ENCODE results near the gene AHI1. TPM values are rescaled to one million over a fixed set of nuclear protein-coding genes. Genes with fewer than 3 reads are reported as not detected.
"Not testable (repeated sequence)": the region's sequence is repeated elsewhere in the genome, so short reads cannot be mapped to it uniquely, and the experiment has no call there.

Gene AHI1
- total RNA-seq, 1 experiment from 2014 or later = 4.7 TPM

DNA sequence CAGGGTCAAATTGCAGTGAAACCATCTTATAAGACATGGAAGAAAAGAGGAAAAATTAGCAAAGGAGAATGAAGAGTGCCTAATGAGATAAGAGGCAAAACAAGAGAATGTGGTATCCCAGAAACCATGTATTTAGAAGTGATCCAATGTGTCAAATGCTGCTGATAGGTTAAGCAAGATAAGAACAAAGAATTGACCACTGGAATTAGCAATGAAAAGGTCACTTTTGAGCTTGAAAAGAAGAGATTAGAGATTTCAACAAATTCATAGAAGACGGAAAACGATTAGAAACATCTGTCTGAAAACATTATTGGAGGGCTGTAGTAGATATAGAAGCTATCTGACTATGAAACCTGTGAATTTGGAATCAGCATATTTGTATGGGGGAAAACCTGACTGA, 112.2 kb downstream of the AHI1 start:
- Histone ChIP-seq H3K9me3 (no peaks in the 10 kb centered on the region), H3K36me3 (peaks cover 2% of the 10 kb centered on the region; the same call in 1 of the 2 replicates), H3K27me3 (no peaks in the 10 kb centered on the region), H3K4me3 (no peak overlapping the region)
- DNase-seq = no peak

DNA sequence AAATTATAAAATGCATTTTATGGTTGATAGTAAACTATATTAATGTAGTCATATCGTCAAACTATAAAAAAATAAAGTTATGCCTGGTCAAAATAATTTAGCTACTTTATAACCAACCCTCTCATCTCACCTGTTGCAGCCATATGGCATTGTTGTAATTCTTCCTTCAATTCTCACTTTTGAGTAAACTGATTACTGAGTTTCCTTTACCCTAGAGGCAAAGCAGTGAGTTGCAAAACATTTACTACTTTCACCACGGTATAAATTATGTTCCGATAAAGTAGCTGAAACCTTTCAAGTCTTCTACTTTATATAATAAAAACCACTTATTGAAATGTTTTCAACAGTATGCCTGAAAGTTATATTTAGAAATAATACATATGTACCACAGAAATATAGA, 113.8 kb downstream of the AHI1 start:
- Histone ChIP-seq H3K4me3 (no peak overlapping the region), H3K36me3 (0 out of 2 replicates have a peak, but pooled peaks cover 2% of the 10 kb centered on the region), H3K27me3 (no peaks in the 10 kb centered on the region), H3K9me3 (no peaks in the 10 kb centered on the region)
- no peak for DNase-seq

DNA sequence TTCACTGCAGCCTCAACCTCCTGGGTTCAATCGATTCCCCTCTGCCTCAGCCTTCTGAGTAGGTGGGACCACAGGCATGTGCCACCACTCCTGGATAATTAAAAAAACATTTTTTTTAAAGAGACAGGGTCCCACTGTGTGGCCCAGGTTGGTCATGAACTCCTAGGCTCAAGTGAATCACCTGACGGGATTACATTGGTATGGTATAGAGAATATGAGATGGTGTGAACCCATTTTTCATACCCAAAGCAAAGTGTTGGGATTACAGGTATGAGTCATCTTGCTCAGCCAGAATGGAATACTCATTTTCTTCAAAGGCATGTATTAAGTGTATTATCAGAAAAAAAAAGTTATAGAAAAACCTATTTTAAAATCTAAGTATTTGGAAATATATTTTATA, 114.2 kb downstream of the AHI1 start:
- Histone ChIP-seq H3K4me3 (no peak overlapping the region), H3K9me3 (no peaks in the 10 kb centered on the region), H3K36me3 (0 out of 2 replicates have a peak, but pooled peaks cover 2% of the 10 kb centered on the region), H3K27me3 (no peaks in the 10 kb centered on the region)
- no peak for DNase-seq

DNA sequence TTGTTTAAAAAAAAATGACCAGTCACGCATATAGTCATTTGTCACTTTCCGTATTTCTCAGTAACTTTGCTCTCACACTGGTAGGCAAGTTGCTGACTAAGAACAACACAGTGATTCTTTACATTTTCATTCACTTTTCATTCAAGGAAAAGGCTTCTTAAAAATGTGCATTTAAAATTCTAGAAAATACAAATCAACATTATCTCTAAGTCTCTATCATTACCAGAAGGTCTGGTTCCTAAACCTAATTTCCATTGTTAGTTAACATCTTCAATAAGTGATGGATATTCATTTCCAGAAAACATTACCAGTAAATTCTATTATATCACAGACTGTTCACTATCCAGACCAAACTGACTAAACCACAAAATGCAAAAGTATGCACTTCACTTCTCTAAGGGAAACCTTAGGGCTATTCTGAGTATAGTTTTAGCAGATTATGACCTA, 115.3 kb downstream of the AHI1 start:
- Histone ChIP-seq H3K9me3 (no peaks in the 10 kb centered on the region), H3K4me3 (no peak overlapping the region), H3K36me3 (0 out of 2 replicates have a peak, but pooled peaks cover 2% of the 10 kb centered on the region), H3K27me3 (no peaks in the 10 kb centered on the region)
- DNase-seq = no peak

DNA sequence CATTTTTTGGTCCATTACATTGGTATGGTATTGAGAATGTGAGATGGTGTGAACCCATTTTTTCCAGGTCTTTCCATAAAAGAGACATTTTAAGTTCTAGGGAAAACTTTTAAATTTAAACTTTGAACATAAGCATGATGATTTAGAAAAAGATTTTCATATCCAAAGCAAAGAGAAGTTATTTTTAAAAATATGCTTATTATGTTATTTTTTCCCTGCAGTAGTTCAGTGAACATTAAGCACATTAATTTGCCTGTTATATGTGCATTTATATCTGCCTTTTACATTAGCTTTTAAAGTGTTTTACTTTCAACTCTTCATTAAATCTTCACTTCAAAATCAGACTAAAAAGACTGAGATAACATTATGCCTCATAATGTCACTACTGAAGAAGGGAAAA, 116.7 kb downstream of the AHI1 start:
- Histone ChIP-seq H3K9me3 (no peaks in the 10 kb centered on the region), H3K27me3 (no peaks in the 10 kb centered on the region), H3K36me3 (no peaks in the 10 kb centered on the region), H3K4me3 (no peak overlapping the region)
- DNase-seq = no peak

DNA sequence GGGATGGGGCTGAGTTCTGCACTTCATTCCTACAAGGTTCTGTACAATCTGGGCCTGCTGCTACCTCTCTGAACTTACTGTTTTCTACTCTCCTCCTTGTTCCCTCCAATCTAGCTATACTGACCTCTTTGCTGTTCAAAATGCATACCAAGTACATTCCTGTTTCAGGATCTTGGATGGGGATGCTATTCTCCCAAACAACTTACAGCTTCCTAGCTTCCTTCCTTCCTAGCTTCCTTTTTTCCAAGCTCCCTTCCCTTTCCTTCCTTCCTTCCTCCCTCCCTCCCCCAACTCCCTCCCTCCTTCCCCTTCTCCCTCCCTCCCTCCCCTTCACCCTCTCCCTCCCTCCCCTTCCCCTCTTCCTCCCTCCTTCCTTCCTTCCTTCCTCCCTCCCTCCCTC, 117.9 kb downstream of the AHI1 start:
- Histone ChIP-seq H3K9me3 (no peaks in the 10 kb centered on the region), H3K36me3 (no peaks in the 10 kb centered on the region), H3K27me3 (no peaks in the 10 kb centered on the region), H3K4me3 (no peak overlapping the region)
- no peak for DNase-seq

DNA sequence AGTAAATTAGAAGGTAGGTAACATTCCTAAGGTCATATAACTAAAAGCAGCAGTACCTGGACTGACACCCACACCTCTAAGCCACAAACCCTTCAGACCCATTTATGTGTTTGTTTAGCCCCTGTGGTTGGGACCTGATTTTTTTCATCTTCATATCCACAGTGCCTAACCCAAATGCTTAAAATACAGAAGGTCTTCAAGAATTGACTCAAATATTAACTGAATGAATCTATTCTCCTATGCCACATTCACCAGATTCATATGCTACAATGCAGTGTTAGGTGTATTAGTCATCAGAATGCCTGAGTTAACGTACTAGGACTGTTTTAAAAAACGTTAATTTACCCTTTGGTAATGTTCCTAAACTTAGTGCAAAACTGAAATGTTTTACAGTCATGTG, 124.8 kb downstream of the AHI1 start:
- H3K9me3 ChIP-seq = no peaks in the 10 kb centered on the region
- peaks cover 6% of the 10 kb centered on the region for H3K36me3 ChIP-seq
- H3K27me3 ChIP-seq = no peaks in the 10 kb centered on the region
- no peak for DNase-seq
- H3K4me3 ChIP-seq = no peak overlapping the region

DNA sequence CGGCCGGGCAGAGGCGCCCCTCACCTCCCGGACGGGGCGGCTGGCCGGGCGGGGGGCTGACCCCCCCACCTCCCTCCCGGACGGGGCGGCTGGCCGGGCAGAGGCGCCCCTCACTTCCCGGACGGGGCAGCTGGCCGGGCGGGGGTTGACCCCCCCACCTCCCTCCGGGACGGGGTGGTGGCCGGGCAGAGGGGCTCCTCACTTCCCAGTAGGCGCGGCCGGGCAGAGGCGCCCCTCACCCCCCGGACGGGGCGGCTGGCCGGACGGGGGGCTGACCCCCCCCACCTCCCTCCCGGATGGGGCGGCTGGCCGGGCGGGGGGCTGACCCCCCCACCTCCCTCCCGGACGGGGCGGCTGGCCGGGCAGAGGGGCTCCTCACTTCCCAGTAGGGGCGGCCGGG, 133.9 kb downstream of the AHI1 start:
- not testable (repeated sequence) for DNase-seq, H3K4me3 ChIP-seq, H3K27me3 ChIP-seq, H3K36me3 ChIP-seq
- H3K9me3 ChIP-seq = peaks cover 12% of the 10 kb centered on the region

DNA sequence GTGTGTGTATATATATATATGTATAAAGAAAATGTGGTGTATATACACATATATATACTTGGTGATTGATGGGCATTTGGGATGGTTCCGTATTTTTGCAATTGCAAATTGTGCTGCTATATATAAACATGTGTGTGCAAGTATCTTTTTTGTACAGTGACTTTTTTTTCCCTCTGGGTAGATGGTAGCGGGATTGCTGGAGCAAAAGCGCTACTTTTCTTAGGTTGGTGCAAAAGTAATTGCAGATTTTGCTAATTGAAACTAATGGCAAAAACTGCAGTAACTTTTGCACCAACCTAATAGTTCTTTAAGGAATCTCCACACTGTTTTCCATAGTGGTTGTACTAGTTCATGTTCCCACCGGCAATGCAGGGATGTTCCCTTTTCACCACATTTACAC, 135.4 kb downstream of the AHI1 start:
- H3K27me3 ChIP-seq = no peaks in the 10 kb centered on the region
- peaks cover 8% of the 10 kb centered on the region for H3K9me3 ChIP-seq
- H3K4me3 ChIP-seq = no peak overlapping the region
- H3K36me3 ChIP-seq = peaks cover 3% of the 10 kb centered on the region; the same call in 1 of the 2 replicates
- no peak for DNase-seq

DNA sequence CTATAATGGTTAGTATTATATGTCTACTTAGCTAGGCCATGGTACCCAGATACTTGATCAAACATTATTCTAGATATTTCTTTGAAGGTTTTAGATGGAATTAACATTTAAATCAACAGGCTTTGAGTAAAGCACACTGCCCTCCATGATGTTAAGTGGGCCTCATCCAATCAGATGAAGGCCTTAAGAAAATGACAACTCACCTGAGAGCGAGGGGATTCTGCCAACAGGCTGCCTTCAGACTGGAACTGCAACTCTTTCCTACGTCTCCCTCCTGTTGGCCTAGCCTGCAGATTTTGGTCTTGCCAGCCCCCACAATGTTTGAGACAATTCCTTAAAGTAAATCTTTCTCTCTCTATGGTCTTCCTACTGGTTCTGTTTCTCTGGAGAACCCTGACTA, 137.3 kb downstream of the AHI1 start:
- Histone ChIP-seq H3K36me3 (peaks cover 3% of the 10 kb centered on the region; the same call in 1 of the 2 replicates), H3K4me3 (no peak overlapping the region), H3K27me3 (no peaks in the 10 kb centered on the region), H3K9me3 (peaks cover 3% of the 10 kb centered on the region; the same call in 1 of the 2 replicates)
- no peak for DNase-seq

DNA sequence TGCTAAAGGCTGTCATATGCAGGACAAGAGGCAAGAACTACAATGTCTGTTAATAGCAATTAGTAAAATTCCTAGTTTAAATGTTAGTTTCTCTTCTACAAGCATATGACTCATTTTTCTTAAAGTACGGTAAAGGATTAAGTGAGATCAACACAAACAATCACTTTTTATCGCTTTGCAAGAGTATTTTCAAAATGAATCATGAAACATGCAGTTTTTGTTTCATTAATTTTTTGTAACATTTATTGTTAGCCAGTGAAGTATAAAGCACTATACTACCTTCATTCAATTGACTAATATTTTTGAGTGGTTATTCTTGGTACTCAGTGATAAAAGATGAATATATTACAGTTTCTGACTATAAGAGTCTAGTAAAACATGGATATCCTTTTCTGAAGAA, 138.6 kb downstream of the AHI1 start:
- Histone ChIP-seq H3K4me3 (no peak overlapping the region), H3K36me3 (peaks cover 3% of the 10 kb centered on the region; the same call in 1 of the 2 replicates), H3K27me3 (no peaks in the 10 kb centered on the region), H3K9me3 (peaks cover 3% of the 10 kb centered on the region; the same call in 1 of the 2 replicates)
- no peak for DNase-seq

DNA sequence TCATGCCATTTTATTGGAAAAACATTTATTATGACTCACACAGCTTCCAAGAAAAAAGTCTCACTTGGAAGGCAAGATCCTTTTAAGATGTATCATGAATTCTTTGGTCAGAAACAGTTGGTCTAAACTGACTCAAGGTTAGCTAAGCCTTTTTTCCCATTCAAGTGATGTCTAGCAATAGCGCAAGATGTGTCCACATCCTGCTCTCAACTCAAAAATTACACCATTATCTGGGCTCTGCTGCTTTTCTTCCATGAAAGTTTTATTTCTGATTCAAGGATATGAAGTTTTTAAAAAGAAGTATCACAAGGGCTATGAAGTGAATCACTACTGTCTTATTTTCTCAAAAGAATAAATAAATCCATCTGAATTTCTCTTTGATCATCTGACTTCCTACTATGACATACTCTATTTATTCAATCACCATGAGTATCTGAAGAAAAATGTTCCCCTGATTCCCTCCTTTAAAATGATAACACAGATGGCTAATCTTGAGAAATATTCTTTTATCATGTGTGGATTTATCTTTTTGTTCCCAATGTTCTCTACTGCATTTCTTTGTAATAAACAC, 139.2 kb downstream of the AHI1 start:
- Histone ChIP-seq H3K4me3 (no peak overlapping the region), H3K27me3 (no peaks in the 10 kb centered on the region), H3K9me3 (peaks cover 3% of the 10 kb centered on the region; the same call in 1 of the 2 replicates), H3K36me3 (peaks cover 3% of the 10 kb centered on the region; the same call in 1 of the 2 replicates)
- no peak for DNase-seq

DNA sequence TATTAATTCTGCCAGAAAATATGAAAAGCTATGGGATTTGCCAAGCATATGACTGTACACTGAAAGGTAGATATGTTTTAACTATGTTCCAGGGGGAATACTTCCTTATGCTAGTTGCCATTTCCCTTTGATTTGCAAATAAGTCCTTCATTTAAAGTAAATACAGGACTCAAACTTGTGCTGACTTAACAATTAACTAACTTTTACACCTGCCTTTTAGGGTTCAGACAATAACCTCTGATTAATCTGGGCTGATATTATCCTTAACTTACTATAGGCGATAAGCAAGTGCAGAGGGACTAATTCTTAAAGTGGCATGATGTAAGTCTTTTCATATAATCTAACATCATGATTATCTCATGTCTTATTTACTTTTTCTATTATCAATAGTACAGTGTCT, 143.1 kb downstream of the AHI1 start:
- Histone ChIP-seq H3K27me3 (no peaks in the 10 kb centered on the region), H3K9me3 (no peaks in the 10 kb centered on the region), H3K4me3 (no peak overlapping the region), H3K36me3 (peaks cover 10% of the 10 kb centered on the region)
- no peak for DNase-seq

DNA sequence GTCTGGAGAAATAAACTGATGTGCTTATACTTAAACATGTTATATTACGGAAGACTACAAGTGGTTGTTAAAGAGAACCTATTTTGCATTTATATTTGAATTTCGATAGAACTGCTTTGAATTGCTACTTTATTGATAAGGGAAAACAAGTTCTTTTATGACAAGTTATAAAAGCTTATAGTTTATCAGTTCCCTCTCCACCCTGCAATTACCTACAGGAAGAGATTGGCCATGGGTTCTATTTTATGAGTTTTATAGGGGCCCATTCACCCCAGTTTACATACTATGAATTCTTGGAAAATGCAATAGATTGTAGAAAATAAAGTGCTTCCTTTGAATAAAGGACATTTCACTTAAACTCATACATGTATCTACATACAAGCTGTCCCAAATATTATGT, 144.4 kb downstream of the AHI1 start:
- no peaks in the 10 kb centered on the region for H3K9me3 ChIP-seq
- DNase-seq = no peak
- no peak overlapping the region for H3K4me3 ChIP-seq
- H3K36me3 ChIP-seq = peaks cover 11% of the 10 kb centered on the region
- no peaks in the 10 kb centered on the region for H3K27me3 ChIP-seq

DNA sequence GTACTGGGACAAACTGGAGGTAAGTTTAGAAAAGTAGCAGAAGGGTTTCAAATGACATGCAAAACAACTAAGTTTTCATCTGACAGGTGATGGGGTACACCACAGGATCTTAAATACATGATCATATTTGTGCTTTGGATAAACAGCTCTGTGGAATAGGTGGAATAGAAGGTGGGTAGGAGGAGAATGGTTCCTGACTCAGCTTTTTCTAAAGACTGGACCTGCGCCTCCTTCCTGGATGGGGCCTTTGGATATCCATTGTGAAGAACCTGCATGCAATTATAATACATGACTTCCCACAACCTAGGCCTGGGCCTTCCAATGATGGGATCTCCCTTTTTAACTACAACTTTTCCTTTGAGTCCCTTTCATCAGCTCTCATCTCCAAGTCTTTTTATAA, 145.9 kb downstream of the AHI1 start:
- no peaks in the 10 kb centered on the region for H3K27me3 ChIP-seq
- no peaks in the 10 kb centered on the region for H3K9me3 ChIP-seq
- H3K36me3 ChIP-seq = peaks cover 7% of the 10 kb centered on the region
- DNase-seq = no peak
- no peak overlapping the region for H3K4me3 ChIP-seq

DNA sequence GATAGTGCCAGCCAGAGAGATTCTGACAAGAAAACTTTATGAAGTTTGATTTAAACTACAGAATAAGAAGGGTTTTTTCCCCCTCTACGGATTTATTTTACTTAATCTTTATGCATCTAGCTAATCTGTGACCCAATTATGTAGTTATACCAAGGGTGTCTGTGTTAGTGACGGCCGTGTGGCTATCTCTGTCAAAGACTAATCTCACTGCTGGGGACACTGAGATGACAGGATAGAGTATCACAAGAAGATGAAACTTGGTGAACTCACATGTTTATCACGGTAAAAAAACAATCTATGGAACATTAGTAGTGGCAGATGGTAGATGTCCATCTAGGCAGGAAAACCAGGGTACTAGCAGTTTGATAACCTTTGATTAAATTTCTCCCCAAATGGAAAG, 149.7 kb downstream of the AHI1 start:
- no peak for DNase-seq

DNA sequence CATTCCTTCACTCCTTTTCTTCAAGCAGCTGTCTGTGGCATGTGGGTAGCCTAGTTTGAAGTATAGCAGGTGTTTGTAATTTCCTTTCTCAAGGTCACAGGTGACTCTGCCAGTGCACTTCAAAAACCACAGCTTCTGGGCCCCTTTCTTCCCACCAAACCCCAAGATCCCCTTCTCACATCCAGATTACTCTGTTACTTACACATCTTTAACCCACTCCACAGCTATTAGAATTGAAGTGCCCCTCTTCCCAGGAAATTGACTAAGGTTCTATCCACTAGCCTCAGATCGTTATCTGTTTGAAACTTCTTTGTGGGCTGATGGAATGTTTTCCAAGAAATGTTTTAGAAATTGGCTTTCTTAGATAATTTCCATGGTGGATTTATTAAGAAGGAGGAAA, 150.8 kb downstream of the AHI1 start:
- H3K9me3 ChIP-seq = no peaks in the 10 kb centered on the region
- H3K27me3 ChIP-seq = no peaks in the 10 kb centered on the region
- no peak overlapping the region for H3K4me3 ChIP-seq
- no peak for DNase-seq
- H3K36me3 ChIP-seq = peaks cover 7% of the 10 kb centered on the region

More for the DNA sequence above, 149.7 kb downstream of the AHI1 start:
- no peaks in the 10 kb centered on the region for H3K9me3 ChIP-seq
- H3K36me3 ChIP-seq = peaks cover 7% of the 10 kb centered on the region
- no peak overlapping the region for H3K4me3 ChIP-seq
- H3K27me3 ChIP-seq = no peaks in the 10 kb centered on the region

DNA sequence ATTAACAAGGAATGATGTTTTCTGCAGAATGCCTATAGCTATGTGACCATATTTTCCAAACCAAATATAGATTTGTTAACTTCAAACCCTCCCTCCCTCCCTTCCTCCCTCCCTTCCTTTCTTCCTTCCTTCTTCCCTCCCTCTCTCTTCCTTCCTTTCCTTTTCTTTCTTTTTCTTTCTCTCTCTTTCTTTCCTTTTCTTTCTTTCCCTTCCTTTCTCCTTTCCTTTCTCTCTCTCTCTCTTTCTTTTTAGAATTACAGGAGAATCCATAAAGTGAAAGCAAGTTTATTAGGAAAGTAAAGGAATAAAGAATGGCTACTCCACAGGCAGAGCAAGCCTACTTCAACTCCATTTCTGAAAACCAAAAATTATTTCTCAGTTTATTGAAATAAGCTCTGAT, 153.0 kb downstream of the AHI1 start:
- H3K9me3 ChIP-seq = no peaks in the 10 kb centered on the region

More for the DNA sequence above, 153.0 kb downstream of the AHI1 start:
- no peak overlapping the region for H3K4me3 ChIP-seq
- peaks cover 2% of the 10 kb centered on the region; the same call in 1 of the 2 replicates for H3K36me3 ChIP-seq
- DNase-seq = no peak
- no peaks in the 10 kb centered on the region for H3K27me3 ChIP-seq

Data from MG63 (cell line).